Endothelial cell (in vitro differentiated cells): ENCODE measurements around the gene SOX6. TPM values are rescaled to one million over a fixed set of nuclear protein-coding genes. Genes with fewer than 3 reads are reported as not detected.

Experiments
- DNase-seq: peaks from one replicate; pipeline ENCODE4 v3.0.0; 2021; ENCODE audit warnings: low spot score
- H3K27ac Mint-ChIP-seq: one replicate; pipeline ENCODE4 v1.8.0; 2021; ENCODE audit warnings: mixed read lengths, inconsistent platforms; ENCODE audit not compliant: unreplicated experiment
- H3K27me3 Mint-ChIP-seq: one replicate; pipeline ENCODE4 v1.8.0; 2021; ENCODE audit warnings: mild to moderate bottlenecking, moderate library complexity, mixed read lengths, inconsistent platforms; ENCODE audit not compliant: unreplicated experiment
- H3K36me3 Mint-ChIP-seq: one replicate; pipeline ENCODE4 v1.8.0; 2021; ENCODE audit warnings: mild to moderate bottlenecking, low read depth, mixed read lengths, inconsistent platforms; ENCODE audit not compliant: unreplicated experiment
- H3K4me1 Mint-ChIP-seq: one replicate; pipeline ENCODE4 v1.8.0; 2021; ENCODE audit warnings: mild to moderate bottlenecking, mixed read lengths, inconsistent platforms; ENCODE audit not compliant: unreplicated experiment
- H3K4me3 Mint-ChIP-seq: one replicate; pipeline ENCODE4 v1.8.0; 2021; ENCODE audit warnings: mild to moderate bottlenecking, mixed read lengths, inconsistent platforms; ENCODE audit not compliant: unreplicated experiment
- H3K9me3 Mint-ChIP-seq: one replicate; pipeline ENCODE4 v1.8.0; 2021; ENCODE audit warnings: mixed read lengths, inconsistent platforms; ENCODE audit not compliant: unreplicated experiment
- CTCF ChIP-seq: fragments of 200-600 bp; sonication (generic); IDR thresholded peaks from one replicate; pipeline ENCODE4 v1.5.0; 2021; ENCODE audit warnings: antibody characterized with exemption; ENCODE audit not compliant: unreplicated experiment
- total RNA-seq: library from RNA; stranded (reverse); fragmentation: NEBNext Ultra II Directional; extraction: Animal tissue kit (Norgen Biotek cat#: 25700); gene quantifications from one replicate; pipeline ENCODE4 v1.2.1, GENCODE V29; 2021; ENCODE audit not compliant: unreplicated experiment

Gene SOX6
- total RNA-seq, 1 donor from 2014 or later: 21.0 TPM

GRCh38 chr11:16099343-16099900 lies 256.9 kb downstream of the SOX6 start:
- no peak for DNase-seq
- Mint-ChIP-seq H3K4me1 (peaks cover 4% of the 10 kb centered on the region), H3K36me3 (no peaks in the 10 kb centered on the region), H3K27me3 (no peaks in the 10 kb centered on the region), H3K27ac (no peak overlapping the region), H3K9me3 (no peaks in the 10 kb centered on the region), H3K4me3 (no peak overlapping the region)
- no peak for TF ChIP-seq CTCF

DNA sequence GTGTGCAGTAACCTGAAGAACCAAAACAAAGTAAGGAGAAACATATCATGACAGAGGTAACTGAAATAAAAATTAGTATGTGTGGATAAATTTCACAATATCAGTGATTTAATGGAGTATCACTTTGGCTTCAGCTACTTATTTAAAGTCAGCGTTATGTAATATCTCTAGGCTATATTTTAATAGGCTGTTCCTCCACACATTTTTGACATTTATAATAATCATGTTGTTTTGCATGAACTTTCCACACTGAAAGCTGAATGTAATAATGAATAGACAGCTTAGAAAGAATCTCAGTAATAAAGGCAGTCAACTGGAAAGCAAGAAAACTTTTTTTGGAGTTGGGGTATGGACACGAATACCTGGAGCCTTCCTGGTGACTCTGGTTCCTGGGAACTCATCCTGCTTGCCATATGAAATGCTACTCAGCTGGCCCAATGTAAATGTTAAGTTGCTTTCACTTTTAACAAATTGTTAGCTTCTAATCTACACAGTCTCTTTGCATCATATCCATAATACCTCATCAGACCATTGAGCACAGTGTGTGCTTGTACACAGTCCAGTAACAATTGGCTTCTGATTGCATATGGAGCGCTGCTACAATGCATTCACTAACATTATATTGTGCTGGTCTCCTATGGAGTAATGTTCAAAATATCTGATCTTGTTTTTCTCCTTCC lies 257.7 kb downstream of the SOX6 start:
- H3K27ac Mint-ChIP-seq: no peak overlapping the region
- peaks cover 11% of the 10 kb centered on the region for H3K4me1 Mint-ChIP-seq
- H3K9me3 Mint-ChIP-seq: no peaks in the 10 kb centered on the region
- TF ChIP-seq CTCF: no peak
- DNase-seq: no peak
- H3K27me3 Mint-ChIP-seq: no peaks in the 10 kb centered on the region
- no peak overlapping the region for H3K4me3 Mint-ChIP-seq
- H3K36me3 Mint-ChIP-seq: no peaks in the 10 kb centered on the region

DNA sequence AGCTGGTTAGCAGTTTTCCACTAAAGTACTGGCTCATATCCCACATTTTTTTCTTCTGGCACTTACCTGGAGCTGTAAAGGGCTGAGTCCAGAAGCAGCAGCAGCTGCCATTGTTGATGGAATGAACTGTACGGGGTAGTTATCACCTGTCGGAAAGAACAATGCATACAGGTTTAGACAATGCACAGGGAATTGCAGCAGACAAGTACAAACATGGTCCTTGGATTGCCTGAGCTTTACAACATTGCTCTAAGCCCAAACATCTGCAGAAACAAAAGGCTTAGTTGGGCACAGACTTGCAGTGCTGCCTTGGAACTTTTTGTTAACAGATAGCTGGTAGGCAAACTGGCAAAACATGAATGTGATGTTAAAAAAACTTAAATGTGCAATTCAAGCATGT lies 258.8 kb downstream of the SOX6 start:
- DNase-seq: no peak
- Mint-ChIP-seq H3K4me1 (peaks cover 13% of the 10 kb centered on the region), H3K27ac (no peak overlapping the region), H3K4me3 (no peak overlapping the region), H3K9me3 (no peaks in the 10 kb centered on the region), H3K36me3 (no peaks in the 10 kb centered on the region), H3K27me3 (no peaks in the 10 kb centered on the region)
- TF ChIP-seq CTCF: no peak

DNA sequence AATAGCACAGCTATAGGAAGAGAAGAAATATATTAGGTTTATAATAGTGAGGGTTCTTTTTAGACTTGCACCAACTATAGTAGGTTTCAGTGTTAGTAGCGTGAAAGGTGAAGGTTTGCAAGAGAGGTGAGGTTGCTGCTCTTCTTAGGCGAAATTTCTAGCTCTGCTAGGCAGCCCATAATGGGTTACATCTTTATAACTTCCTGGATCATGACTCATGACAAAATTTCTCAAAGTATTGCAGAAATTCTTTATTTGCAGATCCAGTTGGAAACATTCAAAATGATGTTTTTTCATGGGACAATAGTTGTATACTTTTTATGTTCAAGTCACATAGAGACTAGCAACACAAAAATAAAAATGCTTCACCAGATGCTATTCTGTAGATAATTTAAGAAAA lies 260.0 kb downstream of the SOX6 start:
- TF ChIP-seq CTCF: no peak
- Mint-ChIP-seq H3K4me3 (no peak overlapping the region), H3K9me3 (no peaks in the 10 kb centered on the region), H3K27me3 (no peaks in the 10 kb centered on the region), H3K4me1 (peaks cover 10% of the 10 kb centered on the region), H3K36me3 (no peaks in the 10 kb centered on the region), H3K27ac (no peak overlapping the region)
- DNase-seq: no peak

GRCh38 chr11:16095756-16096155 lies 260.6 kb downstream of the SOX6 start:
- no peak for DNase-seq
- H3K9me3 Mint-ChIP-seq: no peaks in the 10 kb centered on the region
- H3K36me3 Mint-ChIP-seq: no peaks in the 10 kb centered on the region
- H3K27ac Mint-ChIP-seq: no peak overlapping the region
- no peaks in the 10 kb centered on the region for H3K27me3 Mint-ChIP-seq
- no peak overlapping the region for H3K4me3 Mint-ChIP-seq
- TF ChIP-seq CTCF: no peak
- peaks cover 10% of the 10 kb centered on the region for H3K4me1 Mint-ChIP-seq
